ENCODE measurements around the gene TMEM158.

TMEM158 gene

GRCh38 chr3:45176912-45177311 is 49.2 kb downstream of the TMEM158 start:
- no peak for DNase-seq (ENCODE audit: low read depth)
- H3K4me3 ChIP-seq (ENCODE audit: low read length): no peak overlapping the region
- TF ChIP-seq CTCF (conservative IDR thresholded peaks at IDR 0.05; ENCODE audit: low read length): no peak
